ENCODE results near the gene GYS2. TPM values are rescaled to one million over a fixed set of nuclear protein-coding genes. Genes with fewer than 3 reads are reported as not detected.

Gene GYS2
- total and polyA plus RNA-seq, 4 donors, result 0.03 to 0.10 TPM; not detected in 2

GRCh38 chr12:21606175-21606574, 1.5 kb upstream of the GYS2 start:
- peaks cover 0 to 8% (median 4%) of the 10 kb centered on the region in 3 donors for H3K27me3 ChIP-seq (ENCODE audit: control insufficient read depth in 3 of 3, insufficient read depth in 3 of 3, low read length in 2 of 3)
- no peak for DNase-seq
- H3K27ac ChIP-seq (ENCODE audit: low read depth in 1 of 2, low read length in 1 of 2), result no peak overlapping the region
- H3K9me3 ChIP-seq (ENCODE audit: control insufficient read depth in 4 of 4, insufficient read depth in 3 of 4, low read length in 3 of 4), result no peaks in the 10 kb centered on the region
- ATAC-seq (ENCODE audit: insufficient read depth, low FRiP score), result no peak
- peaks cover 0 to 4% (median 0%) of the 10 kb centered on the region in 5 donors for H3K4me1 ChIP-seq (ENCODE audit: control insufficient read depth in 5 of 5, insufficient read depth in 5 of 5, low read length in 5 of 5)
- H3K9ac ChIP-seq (ENCODE audit: insufficient read depth in 1 of 2, low read length in 2 of 2), result no peak overlapping the region
- H3K36me3 ChIP-seq (ENCODE audit: control insufficient read depth in 4 of 4, insufficient read depth in 4 of 4, low read length in 4 of 4), result no peaks in the 10 kb centered on the region
- no peak for TF ChIP-seq CTCF (IDR thresholded peaks at IDR 0.05; ENCODE audit: control extremely low read depth, extremely low read depth)
- H3K4me3 ChIP-seq, result no peak overlapping the region
- 68 to 77% methylated on average over 1 of the region's 1 CpG for WGBS, 2 donors

- H3K4me3 ChIP-seq, result no peak overlapping the region
- H3K27me3 ChIP-seq (ENCODE audit: control insufficient read depth in 3 of 3, insufficient read depth in 3 of 3, low read length in 2 of 3), result peaks cover 0 to 4% (median 0%) of the 10 kb centered on the region in 3 donors
- no peak for DNase-seq
- TF ChIP-seq CTCF (IDR thresholded peaks at IDR 0.05; ENCODE audit: control extremely low read depth, extremely low read depth), result no peak
- no peak overlapping the region for H3K27ac ChIP-seq (ENCODE audit: low read depth in 1 of 2, low read length in 1 of 2)
- H3K9me3 ChIP-seq (ENCODE audit: control insufficient read depth in 4 of 4, insufficient read depth in 3 of 4, low read length in 3 of 4), result no peaks in the 10 kb centered on the region
- H3K4me1 ChIP-seq (ENCODE audit: control insufficient read depth in 5 of 5, insufficient read depth in 5 of 5, low read length in 5 of 5), result peaks cover 0 to 3% (median 0%) of the 10 kb centered on the region in 5 donors
- no peaks in the 10 kb centered on the region for H3K36me3 ChIP-seq (ENCODE audit: control insufficient read depth in 4 of 4, insufficient read depth in 4 of 4, low read length in 4 of 4)
- no peak overlapping the region for H3K9ac ChIP-seq (ENCODE audit: insufficient read depth in 1 of 2, low read length in 2 of 2)
- no peak for ATAC-seq (ENCODE audit: insufficient read depth, low FRiP score)
- WGBS, 2 donors, result 74 to 87% methylated on average over 2 of the region's 2 CpGs
Measured at GRCh38 chr12:21602774-21603173, 1.9 kb downstream of the GYS2 start.

GRCh38 chr12:21600196-21600595, 4.5 kb downstream of the GYS2 start:
- no peak for TF ChIP-seq CTCF (IDR thresholded peaks at IDR 0.05; ENCODE audit: control extremely low read depth, extremely low read depth)
- H3K4me3 ChIP-seq, result no peak overlapping the region
- 73 to 74% methylated on average over 5 of the region's 5 CpGs for WGBS, 2 donors
- no peak for DNase-seq
- no peaks in the 10 kb centered on the region for H3K36me3 ChIP-seq (ENCODE audit: control insufficient read depth in 4 of 4, insufficient read depth in 4 of 4, low read length in 4 of 4)
- peaks cover 0 to 4% (median 0%) of the 10 kb centered on the region in 3 donors for H3K27me3 ChIP-seq (ENCODE audit: control insufficient read depth in 3 of 3, insufficient read depth in 3 of 3, low read length in 2 of 3)
- no peak overlapping the region for H3K27ac ChIP-seq (ENCODE audit: low read depth in 1 of 2, low read length in 1 of 2)
- no peak overlapping the region for H3K9ac ChIP-seq (ENCODE audit: insufficient read depth in 1 of 2, low read length in 2 of 2)
- peaks cover 0 to 3% (median 0%) of the 10 kb centered on the region in 5 donors for H3K4me1 ChIP-seq (ENCODE audit: control insufficient read depth in 5 of 5, insufficient read depth in 5 of 5, low read length in 5 of 5)
- ATAC-seq (ENCODE audit: insufficient read depth, low FRiP score), result no peak
- no peaks in the 10 kb centered on the region for H3K9me3 ChIP-seq (ENCODE audit: control insufficient read depth in 4 of 4, insufficient read depth in 3 of 4, low read length in 3 of 4)
